GM19438 (cell line): ENCODE results near the gene AADACL2.

ENCODE experiments used
- ATAC-seq: cut with Tn5 transposase; IDR thresholded peaks from one replicate; pipeline ENCODE4 v1.9.1; 2021; ENCODE audit warnings: low read depth; ENCODE audit not compliant: unreplicated experiment

The AADACL2 gene

GRCh38 chr3:151796105-151796680, 62.5 kb downstream of the AADACL2 start:
- ATAC-seq = no peak

- ATAC-seq = no peak
Measured at GRCh38 chr3:151798466-151798865, 64.7 kb downstream of the AADACL2 start.

- ATAC-seq = no peak
Measured at GRCh38 chr3:151800431-151800830, 66.7 kb downstream of the AADACL2 start.

- ATAC-seq = no peak
Measured at GRCh38 chr3:151804267-151804666, 70.5 kb downstream of the AADACL2 start.

- no peak for ATAC-seq
Measured at GRCh38 chr3:151806838-151807237, 73.1 kb downstream of the AADACL2 start.
